Stimulated activated naive CD8-positive, alpha-beta T cell treated with anti-CD3 and anti-CD28 coated beads, Interleukin-15, Interleukin-2, amounts not matched to agents 100 ng/mL and 50 ng/mL, for 24 hours (primary cell): Measurements from ENCODE around the gene KHDC3L.
A peak's percentile ranks its signal among the peaks of the same experiment; 100 is the strongest.
"Not testable (repeated sequence)": the region's sequence is repeated elsewhere in the genome, so short reads cannot be mapped to it uniquely, and the experiment has no call there.

Experiments
- H3K27ac Mint-ChIP-seq: one replicate; pipeline ENCODE4 v1.8.0; 2021; ENCODE audit warnings: mild to moderate bottlenecking, mixed read lengths
- H3K27me3 Mint-ChIP-seq: one replicate; pipeline ENCODE4 v1.8.0; 2021; ENCODE audit warnings: mixed read lengths
- H3K36me3 Mint-ChIP-seq: one replicate; pipeline ENCODE4 v1.8.0; 2021; ENCODE audit warnings: low read depth, mixed read lengths
- H3K4me1 Mint-ChIP-seq: one replicate; pipeline ENCODE4 v1.8.0; 2021; ENCODE audit warnings: low read depth, mixed read lengths
- H3K4me3 Mint-ChIP-seq: one replicate; pipeline ENCODE4 v1.8.0; 2021; ENCODE audit warnings: mild to moderate bottlenecking, mixed read lengths
- H3K9me3 Mint-ChIP-seq: one replicate; pipeline ENCODE4 v1.8.0; 2021; ENCODE audit warnings: mixed read lengths

Gene KHDC3L

DNA sequence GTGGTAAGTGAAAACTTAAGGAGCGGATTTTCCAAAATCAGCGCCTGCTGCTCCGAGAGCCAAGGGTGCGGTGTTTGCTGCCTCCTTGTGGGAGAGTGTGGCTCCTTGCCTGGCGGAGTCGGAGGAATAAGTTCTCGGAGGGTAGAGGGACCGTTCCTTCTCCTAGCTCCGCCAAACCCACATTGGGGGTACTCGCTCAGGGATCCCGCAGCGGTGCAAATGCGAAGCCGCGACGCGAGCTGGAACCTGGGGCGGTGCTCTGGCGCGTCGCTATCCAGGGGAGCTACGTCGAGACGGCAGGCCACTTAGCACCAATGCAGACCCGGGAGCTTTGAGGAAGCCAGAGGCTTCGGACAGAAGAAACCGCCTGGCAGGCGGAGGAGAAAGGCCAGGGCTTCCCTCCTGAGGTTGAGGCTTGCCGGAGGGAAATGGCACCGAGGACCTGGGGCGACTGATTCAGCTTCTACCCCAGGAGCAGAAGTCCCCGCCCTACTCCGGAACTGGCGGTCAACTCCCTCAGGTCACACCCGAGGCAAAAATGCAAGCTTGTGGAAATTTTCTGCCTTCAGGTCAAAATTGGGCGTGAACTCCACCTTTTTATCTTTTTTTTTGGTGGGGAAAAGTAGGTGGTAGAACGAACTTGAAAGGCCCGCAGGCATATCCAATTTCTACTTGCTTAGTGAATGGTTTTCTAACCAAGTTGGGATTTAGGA, 26.5 kb downstream of the KHDC3L start:
- Mint-ChIP-seq H3K36me3 (no peaks in the 10 kb centered on the region), H3K4me1 (peaks cover 22% of the 10 kb centered on the region), H3K27me3 (peaks cover 4% of the 10 kb centered on the region), H3K4me3 (peak overlapping the region; percentile 81), H3K27ac (peak overlapping the region; percentile 36), H3K9me3 (no peaks in the 10 kb centered on the region)

DNA sequence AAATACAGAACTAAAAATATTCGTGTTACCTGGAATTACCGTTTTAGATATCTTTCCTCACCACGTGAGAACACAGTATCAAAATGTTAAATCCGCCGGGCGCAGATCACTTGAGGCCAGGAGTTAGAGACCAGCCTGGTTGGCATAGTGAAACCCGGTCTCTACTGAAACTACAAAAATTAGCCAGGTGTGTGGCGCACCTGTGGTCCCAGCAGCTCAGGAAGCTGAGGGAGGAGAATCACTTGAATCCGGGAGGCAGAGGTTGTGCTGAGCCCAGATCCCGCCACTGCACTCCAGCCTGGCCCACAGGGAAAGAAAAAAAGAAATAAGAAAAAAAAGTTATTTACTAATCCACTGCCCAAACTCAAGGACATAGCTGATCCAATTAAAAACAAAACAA, 27.4 kb downstream of the KHDC3L start:
- Mint-ChIP-seq H3K4me3 (no peak overlapping the region), H3K9me3 (no peaks in the 10 kb centered on the region), H3K27me3 (peaks cover 4% of the 10 kb centered on the region), H3K36me3 (no peaks in the 10 kb centered on the region), H3K27ac (no peak overlapping the region), H3K4me1 (peaks cover 22% of the 10 kb centered on the region)

DNA sequence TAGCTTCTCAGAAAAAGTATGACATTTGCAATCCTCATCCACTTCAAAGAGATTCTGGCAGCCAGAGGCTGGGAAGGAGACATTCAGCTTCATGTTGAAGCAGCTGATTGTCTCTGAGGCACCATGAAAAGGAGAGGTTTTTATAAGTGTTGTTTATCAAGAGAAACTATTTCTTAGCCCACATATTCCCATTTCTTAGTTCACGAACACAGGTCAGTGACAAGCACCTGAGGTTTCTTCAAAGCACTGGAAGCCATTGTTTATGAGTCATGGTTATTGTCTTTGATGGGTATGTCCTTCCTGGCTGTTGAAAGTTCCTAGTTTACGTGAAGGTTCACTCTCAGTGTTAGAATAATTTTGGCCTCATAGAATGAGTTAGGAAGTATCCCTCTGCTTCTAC, 29.2 kb downstream of the KHDC3L start:
- no peaks in the 10 kb centered on the region for H3K36me3 Mint-ChIP-seq

DNA sequence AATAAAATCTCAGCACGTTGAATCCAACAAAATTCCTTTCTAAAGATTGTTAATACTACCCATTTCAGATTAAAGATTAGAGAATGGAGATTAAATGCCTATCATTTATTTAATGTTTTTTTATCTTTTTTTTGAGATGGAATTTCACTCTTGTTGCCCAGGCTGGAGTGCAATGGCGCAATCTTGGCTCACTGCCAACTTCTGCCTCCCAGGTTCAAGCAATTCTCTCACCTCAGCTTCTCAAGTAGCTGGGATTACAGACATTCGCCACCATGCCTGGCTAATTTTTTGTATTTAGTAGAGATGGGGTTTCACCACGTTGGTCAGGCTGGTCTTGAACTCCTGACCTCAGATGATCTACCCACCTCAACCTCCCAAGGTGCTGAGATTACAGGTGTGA, 29.7 kb downstream of the KHDC3L start:
- H3K4me1 Mint-ChIP-seq: peaks cover 22% of the 10 kb centered on the region
- not testable (repeated sequence) for H3K36me3 Mint-ChIP-seq, H3K9me3 Mint-ChIP-seq, H3K27ac Mint-ChIP-seq, H3K4me3 Mint-ChIP-seq, H3K27me3 Mint-ChIP-seq

More for the DNA sequence above, 29.2 kb downstream of the KHDC3L start:
- peaks cover 4% of the 10 kb centered on the region for H3K27me3 Mint-ChIP-seq
- peaks cover 22% of the 10 kb centered on the region for H3K4me1 Mint-ChIP-seq
- H3K4me3 Mint-ChIP-seq: no peak overlapping the region
- no peaks in the 10 kb centered on the region for H3K9me3 Mint-ChIP-seq
- H3K27ac Mint-ChIP-seq: no peak overlapping the region

DNA sequence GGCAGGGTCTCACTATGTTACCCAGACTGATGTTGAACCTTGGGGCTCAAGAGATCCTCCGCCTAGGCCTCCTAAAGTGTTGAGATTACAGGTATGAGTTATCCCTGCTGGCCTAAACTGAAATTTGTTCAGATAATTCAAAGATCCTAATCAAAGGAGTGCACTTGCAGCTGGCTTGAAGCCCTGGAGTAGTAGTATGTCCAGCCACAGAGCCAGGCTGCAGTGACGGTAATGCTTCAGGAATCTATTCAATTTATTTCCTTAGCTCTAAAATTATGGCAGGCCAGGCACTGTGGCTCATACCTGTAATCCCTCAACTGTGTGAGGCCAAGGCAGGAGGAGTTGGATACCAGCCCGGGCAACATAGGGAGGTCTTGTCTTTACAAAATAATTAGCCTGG, 30.8 kb downstream of the KHDC3L start:
- H3K9me3 Mint-ChIP-seq: no peaks in the 10 kb centered on the region
- no peak overlapping the region for H3K4me3 Mint-ChIP-seq
- no peaks in the 10 kb centered on the region for H3K27me3 Mint-ChIP-seq
- no peaks in the 10 kb centered on the region for H3K36me3 Mint-ChIP-seq
- H3K27ac Mint-ChIP-seq: no peak overlapping the region
- H3K4me1 Mint-ChIP-seq: peaks cover 22% of the 10 kb centered on the region

DNA sequence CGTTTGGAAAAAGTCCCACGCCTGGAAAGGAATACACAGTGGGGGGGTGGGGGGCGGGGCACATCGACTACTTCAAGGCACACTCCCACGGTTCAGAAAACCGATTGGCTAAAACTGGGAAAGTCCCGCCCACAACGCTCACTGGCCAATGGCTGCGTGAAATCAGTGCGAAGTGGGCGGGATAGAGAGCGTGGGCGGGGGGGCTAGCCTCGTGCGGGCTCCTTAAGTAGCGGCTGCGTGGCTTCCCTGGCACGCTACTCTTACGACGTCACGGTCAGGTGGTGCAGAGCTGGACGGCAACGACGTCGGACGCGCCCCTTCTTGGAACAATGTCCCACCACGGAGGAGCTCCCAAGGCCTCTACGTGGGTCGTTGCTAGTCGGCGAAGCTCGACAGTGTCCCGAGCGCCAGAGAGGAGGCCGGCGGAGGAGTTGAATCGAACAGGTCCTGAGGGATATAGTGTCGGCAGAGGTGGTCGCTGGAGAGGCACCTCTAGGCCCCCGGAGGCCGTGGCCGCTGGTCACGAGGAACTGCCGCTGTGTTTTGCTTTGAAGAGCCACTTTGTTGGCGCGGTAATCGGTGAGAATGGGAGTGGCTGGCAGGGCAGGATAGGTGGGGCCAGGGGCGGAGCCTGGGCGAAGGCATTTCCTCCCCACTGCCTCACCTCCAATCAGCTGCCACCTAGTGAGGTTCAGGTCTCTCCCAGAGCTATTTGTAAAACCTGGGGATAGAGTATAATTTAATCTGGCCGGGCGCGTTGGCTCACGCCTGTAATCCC, 32.3 kb downstream of the KHDC3L start, which contains the start of gene DDX43:
Gene DDX43 (plus strand): TSS at position 252 of the 778 bp plus-strand sequence. CDS start 78 bp downstream, at position 330.
- no peaks in the 10 kb centered on the region for H3K27me3 Mint-ChIP-seq
- no peaks in the 10 kb centered on the region for H3K36me3 Mint-ChIP-seq
- peak within 1 kb of the TSS; percentile 67 for H3K4me3 Mint-ChIP-seq
- H3K9me3 Mint-ChIP-seq: no peaks in the 10 kb centered on the region
- H3K27ac Mint-ChIP-seq: no peak within 1 kb of the TSS
- H3K4me1 Mint-ChIP-seq: peaks cover 12% of the 10 kb centered on the region

DNA sequence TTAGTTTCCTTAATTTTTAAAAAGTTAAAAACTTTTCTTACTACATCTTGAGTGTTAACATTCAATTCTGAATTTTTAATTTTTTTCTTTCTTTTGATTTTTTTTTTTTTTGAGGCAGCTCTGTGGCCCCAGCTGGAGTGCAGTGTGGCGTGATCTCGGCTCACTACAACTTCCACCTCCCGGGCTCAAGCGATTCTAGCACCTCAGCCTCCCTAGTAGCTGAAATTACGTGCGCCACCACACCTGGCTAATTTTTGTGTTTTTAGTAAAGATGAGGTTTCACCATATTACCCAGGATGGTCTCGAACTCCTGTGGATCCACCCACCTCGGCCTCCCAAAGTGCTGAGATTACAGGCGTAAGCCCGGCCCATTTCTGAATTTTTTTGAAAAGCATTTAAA, 33.4 kb downstream of the KHDC3L start:
- Mint-ChIP-seq H3K4me1 (peaks cover 12% of the 10 kb centered on the region), H3K9me3 (no peaks in the 10 kb centered on the region), H3K27ac (no peak overlapping the region), H3K27me3 (no peaks in the 10 kb centered on the region), H3K4me3 (no peak overlapping the region), H3K36me3 (no peaks in the 10 kb centered on the region)

DNA sequence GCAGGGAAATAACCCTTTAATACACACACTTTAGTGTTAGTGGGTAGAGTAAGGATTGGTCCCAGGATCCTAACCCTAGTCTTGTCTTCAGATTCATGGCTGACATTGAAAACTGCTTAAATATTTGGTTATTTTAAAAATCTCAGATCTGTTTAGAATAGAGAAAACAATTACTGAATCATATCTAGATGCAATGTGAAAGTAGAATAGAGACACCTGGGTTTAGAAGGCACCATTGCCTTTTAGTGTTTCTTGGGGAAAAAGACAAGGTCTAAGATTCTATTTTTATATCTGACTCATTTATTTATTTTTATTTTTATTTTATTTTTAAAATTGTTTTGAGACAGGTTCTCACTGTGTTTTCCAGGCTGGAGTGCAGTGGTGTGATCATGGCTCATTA, 38.2 kb downstream of the KHDC3L start:
- Mint-ChIP-seq H3K9me3 (no peaks in the 10 kb centered on the region), H3K4me3 (no peak overlapping the region), H3K36me3 (no peaks in the 10 kb centered on the region), H3K4me1 (no peaks in the 10 kb centered on the region), H3K27me3 (no peaks in the 10 kb centered on the region), H3K27ac (no peak overlapping the region)

DNA sequence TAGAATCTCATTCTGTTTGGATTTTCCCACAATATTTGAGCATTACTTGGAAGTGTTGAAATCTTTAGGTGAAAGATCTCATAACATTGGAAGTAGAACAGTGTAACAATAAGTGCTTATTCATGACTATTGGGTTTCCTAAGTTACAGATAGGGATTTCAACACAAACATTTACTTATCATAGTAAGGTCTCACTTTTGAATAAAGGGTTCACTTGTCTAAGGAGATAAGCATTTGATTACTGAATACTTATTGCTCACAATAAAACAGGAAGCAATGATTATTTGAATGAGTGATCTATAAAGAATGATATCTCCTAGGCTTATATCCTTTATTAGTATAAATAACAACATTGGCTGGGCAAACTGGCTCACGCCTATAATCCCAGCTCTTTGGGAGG, 46.9 kb downstream of the KHDC3L start:
- no peaks in the 10 kb centered on the region for H3K4me1 Mint-ChIP-seq
- H3K27me3 Mint-ChIP-seq: no peaks in the 10 kb centered on the region
- H3K9me3 Mint-ChIP-seq: no peaks in the 10 kb centered on the region
- H3K4me3 Mint-ChIP-seq: no peak overlapping the region
- H3K36me3 Mint-ChIP-seq: peaks cover 3% of the 10 kb centered on the region
- H3K27ac Mint-ChIP-seq: no peak overlapping the region

DNA sequence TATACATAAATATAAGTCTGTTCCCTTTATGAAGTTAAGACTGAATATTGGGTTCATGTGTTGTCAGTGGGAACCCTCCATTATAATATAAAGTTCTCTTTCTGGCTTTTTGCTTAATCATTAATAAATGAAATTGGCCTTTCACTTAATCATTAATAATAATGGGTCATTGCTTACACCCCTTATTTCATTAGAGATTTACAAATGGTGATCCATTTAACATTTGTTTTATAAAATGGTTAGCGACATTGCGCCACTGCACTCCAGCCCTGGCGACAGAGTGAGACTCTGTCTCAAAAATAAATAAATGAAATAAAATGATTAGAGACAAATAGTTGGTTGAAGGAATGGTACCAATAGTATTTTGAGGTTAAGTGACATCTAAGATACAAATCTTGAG, 50.6 kb downstream of the KHDC3L start:
- Mint-ChIP-seq H3K27me3 (no peaks in the 10 kb centered on the region), H3K9me3 (no peaks in the 10 kb centered on the region), H3K4me1 (no peaks in the 10 kb centered on the region), H3K36me3 (peaks cover 34% of the 10 kb centered on the region), H3K27ac (no peak overlapping the region), H3K4me3 (no peak overlapping the region)
